SKM-1 (cell line): ENCODE measurements around the gene PMEL.

Source experiments
- DNase-seq: peaks from one replicate; lab custom pipeline; 2025; ENCODE audit not compliant: unreplicated experiment; lab: John Stamatoyannopoulos, UW

PMEL gene

GRCh38 chr12:55942577-55943136, 23.2 kb downstream of the PMEL start:
- DNase-seq: no peak

DNA sequence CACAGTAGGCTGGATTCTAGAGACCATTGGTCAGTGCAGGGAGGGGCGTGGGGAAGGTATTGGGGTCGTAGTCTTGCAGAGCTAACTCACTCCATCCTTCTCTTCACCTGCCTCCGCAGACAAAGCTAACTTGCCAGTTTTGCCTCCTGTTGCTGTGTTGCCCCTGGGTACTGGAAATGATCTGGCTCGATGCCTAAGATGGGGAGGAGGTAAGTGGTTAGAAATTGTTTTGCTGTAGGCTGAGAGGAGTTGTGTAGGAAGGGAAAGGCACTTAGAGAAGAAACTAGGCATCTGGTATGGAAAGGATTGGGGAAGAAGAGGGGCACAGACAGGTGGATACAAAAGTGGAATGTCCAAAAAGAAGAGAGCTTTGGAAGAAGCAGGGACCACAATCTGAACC, 23.8 kb downstream of the PMEL start:
- DNase-seq: no peak

DNA sequence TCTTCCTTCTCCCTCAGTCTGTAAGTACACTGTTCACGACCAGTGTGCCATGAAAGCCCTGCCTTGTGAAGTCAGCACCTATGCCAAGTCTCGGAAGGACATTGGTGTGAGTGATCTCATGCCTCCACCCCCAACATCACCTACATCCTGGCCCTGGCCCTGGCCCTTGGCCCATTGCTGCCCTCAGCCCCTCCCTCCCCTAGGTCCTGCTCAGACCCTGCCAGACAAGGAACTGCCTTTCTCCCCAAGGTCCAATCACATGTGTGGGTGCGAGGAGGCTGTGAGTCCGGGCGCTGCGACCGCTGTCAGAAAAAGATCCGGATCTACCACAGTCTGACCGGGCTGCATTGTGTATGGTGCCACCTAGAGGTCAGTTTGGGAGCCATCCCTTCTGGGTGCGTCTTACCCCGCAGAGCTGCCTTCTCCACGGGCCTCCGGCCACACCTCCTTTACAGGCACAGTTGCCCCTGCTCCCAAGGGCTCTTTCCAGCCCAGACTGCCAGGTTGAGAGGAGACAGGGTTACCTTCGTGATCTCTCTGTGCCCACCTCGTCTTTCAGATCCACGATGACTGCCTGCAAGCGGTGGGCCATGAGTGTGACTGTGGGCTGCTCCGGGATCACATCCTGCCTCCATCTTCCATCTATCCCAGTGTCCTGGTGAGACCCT, 25.6 kb downstream of the PMEL start:
- peak; percentile 33 for DNase-seq

DNA sequence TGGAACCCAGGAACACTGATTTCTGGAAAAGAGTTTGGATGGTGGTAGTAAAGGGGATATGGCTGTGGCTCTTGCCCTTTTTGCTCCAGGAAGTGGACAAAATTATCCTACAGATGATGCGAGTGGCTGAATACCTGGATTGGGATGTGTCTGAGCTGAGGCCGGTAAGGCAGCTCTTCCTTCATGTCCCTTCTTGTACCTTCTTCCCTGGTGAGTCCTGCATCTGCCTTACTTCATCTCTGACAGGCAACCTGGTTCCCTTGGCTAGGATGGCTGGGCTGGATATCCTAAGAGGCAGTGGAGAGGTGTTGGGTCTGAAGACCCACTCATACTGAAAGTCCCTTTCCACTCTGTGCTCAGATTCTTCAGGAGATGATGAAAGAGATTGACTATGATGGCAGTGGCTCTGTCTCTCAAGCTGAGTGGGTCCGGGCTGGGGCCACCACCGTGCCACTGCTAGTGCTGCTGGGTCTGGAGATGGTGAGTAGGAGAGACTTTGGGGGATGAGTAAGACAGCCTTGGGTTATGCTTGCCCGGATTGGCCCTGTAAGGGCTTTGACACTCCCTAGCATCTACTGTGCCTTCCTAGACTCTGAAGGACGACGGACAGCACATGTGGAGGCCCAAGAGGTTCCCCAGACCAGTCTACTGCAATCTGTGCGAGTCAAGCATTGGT, 26.9 kb downstream of the PMEL start:
- no peak for DNase-seq

DNA sequence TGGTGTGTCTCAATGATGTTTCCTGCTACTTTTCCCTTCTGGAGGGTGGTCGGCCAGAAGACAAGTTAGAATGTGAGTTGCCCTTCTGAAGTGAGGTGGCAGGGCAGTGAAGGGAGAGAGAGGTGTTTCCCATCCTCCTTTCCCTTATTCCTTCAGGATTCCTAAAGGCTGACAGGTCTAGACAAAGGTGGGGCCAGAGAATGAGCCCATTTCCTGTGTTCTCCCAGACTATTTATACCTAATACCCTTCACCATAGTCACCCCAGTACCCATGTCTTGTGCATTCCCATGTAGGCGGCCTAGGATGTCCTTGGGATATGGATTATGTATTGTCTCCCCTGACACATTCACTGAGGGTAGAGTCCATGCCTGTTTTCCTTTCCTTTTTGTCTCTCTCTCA, 27.9 kb downstream of the PMEL start:
- DNase-seq: no peak

DNA sequence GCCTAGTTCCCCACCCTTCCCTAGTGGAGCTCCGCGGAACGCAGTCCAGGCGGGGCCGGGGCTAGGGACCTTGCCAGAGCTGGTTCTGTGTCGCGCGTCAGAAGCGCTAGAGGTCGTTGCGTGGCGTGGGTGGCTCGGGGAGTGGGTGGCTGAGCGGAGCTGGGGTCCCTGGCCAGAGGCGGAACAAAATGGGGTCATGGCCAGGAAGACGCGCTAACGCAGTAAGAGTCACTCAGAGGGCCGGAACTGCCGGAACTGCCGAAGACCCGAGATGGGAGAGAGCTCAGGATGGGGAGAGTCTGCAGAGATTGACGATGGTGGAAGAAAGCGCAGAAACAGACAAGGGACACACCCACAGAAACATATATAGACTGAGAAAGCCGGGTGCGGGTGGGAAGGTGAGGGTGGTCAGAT, 30.1 kb downstream of the PMEL start:
- DNase-seq: no peak

DNA sequence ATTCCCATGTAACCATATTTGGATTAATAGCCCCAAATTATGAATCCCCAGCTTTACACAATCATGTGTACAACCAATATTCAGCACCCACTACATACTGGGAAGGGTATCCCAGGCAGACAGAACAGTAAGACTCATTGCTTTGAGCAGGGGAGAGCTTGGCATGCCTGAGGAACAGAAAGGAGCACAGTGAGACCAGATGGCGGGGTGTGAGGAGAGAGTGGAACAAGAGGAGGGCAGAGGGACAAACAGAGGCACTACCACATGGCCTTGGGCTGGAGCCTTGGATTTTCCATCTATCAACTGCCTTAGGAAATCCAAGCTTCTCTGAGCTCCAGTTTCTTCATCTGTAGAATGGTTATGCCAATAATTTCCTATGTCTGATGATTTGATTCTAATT, 31.1 kb downstream of the PMEL start:
- no peak for DNase-seq

- no peak for DNase-seq
Measured at GRCh38 chr12:55933799-55934742, 31.8 kb downstream of the PMEL start.

DNA sequence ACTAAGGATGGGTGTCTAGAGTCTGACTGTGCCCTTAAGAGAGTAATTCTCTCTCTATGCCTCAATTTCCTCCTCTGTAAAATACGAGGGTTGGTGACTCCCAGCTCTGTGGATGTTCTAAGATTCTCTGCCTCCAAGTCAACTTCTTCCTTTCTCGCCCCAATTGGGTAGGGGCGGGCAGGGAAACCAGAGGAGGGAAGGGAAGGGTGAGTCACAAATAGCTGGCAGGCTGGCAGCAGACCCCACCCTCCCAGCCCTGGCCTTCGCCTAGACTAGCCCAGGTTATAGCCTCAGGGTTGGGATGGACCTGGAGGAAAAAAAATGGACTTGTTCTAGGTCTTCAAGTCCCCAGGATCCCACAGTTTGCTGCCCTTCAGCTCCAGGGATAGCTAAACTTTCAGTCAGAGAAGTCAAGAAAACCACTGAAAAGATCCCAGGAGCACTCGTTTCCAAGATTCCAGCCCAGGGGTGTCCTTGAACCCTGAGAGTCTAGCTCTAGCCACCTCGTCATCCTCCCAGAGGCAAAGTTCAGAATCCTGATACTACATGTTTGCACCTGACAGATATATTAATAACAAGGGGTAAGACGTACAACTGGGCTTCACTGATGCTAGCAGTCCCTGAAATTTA, 32.6 kb downstream of the PMEL start:
- no peak for DNase-seq

DNA sequence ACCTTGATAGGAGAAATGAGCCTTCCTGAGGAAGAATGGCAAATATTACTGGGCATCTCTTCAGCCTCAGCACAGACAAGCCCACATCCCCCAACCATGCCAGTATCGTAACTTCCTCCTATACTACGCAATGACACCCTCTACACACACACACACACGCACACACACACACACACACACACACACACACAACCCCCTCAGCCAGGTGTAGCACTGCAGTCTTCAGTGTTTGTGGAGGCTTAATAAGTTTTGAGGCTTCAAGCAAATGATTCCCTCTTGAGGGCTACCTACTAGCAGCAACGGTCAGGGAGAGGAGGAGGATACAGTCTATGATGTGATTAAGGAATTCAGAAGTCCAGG, 33.3 kb downstream of the PMEL start:
- DNase-seq: no peak

GRCh38 chr12:55931780-55932550, 33.9 kb downstream of the PMEL start:
- no peak for DNase-seq

DNA sequence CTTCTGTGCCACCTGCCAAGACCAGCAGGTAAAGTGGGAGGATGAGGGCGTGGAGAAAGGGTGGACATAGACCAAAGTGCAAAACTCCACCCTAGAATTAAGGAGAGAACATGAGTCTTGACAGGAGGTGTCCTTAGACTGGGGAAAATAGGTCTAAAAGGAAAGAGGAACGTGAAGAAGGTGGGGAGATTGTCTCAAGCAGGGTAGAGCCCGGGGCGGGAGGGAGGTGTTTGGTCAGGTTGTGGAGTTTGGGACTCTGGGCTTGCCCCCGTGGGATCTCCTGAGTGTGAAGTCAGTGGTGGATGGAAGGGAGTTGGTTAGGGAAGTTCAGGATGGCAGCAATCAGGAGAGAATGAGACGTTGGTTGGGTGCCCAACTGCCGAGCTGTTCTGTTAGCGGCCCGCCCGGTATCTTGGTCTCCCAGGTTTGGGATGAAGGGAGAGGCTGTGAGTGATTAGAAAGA, 34.5 kb downstream of the PMEL start:
- no peak for DNase-seq

DNA sequence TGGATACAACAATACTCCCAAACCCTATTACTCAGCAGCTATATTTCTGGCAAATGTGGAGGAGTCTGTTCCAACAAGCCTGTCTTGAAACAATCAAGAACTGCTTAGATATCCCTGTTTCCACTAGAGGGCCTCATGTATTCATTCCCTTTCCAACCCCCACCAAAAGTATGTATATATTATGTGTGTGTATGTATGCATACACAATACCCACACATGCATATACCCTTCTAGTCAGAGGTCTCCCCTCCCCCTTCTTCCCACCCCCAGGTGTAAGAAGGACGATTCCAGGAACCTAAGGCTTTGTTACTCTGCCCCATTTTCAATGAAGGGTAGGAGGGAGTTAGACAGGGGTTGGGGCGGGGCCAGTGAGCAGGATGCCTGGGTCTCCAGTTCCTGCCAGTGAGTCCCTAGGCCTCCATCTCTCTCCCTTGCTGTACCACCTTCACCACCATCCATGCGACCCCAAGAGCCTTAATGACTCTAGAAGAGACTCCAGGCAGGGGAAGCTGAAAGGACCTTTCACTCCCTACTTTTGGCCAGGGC, 35.0 kb downstream of the PMEL start, which contains the start of gene DGKA:
Gene DGKA (plus strand): TSS at position 392 of the 546 bp plus-strand sequence. CDS start 5,342 bp downstream, outside the sequence.
- peak; percentile 39 for DNase-seq

- no peak for DNase-seq
Measured at GRCh38 chr12:55929306-55929791, 36.5 kb downstream of the PMEL start.

GRCh38 chr12:55927588-55928502, 38.0 kb downstream of the PMEL start, which contains the start of gene PYM1:
PYM1 (minus strand) TSS chr12:55927894; CDS start chr12:55927761, 133 bp downstream.
- peak; percentile 31 for DNase-seq

DNA sequence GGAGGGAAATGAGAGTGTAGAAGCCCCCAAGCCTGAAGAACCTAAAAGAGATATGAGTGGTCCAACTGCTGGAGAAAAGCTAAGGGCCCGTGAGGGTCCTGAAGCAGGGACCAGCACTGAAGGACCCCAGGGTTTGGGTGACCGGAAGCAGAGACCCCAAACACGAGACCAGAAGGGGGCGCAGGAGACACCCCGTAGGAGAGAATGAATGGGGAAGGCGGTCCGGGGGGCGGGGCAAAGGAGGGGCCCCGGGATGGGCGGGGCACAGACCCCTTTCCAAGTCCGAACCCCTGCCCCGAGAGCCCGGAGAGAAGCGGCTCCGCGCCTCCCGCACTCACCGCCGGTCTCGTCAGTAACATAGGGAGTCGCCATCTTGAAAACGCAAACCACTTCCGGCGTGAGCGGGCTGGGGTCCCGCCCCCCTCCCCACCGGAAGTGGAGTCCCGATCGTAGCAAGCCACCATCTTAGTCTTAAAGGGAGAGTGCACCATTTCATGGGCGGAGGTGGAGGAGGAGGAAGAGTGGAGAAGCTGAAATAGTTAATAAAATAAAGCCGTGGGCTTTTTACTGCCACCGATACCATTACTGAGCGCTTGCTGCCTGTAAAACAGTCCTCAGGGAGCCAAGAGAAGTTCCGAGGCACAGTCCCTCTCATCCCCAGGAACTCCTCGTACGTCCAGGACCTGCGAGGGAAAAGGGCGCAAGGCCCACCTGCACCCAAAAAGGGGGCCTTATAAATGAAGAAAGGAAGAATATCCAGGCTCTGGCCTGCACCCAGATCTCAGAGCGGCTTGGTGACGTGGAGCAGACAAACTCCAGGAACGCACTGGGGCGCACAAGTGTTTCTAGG, 38.9 kb downstream of the PMEL start:
- peak; percentile 42 for DNase-seq
